ENCODE data around the gene KRCC1. TPM values are rescaled to one million over a fixed set of nuclear protein-coding genes. Genes with fewer than 3 reads are reported as not detected.

The KRCC1 gene
- 10 to 100 TPM; 12.8 to 13.2 TPM for total RNA-seq

GRCh38 chr2:88055371-88056128 lies at the start of gene KRCC1:
TSS of gene KRCC1 (minus strand) at chr2:88055783. CDS start at chr2:88028563, 27,220 bp downstream.
- H3K4me3 Mint-ChIP-seq = peak within 1 kb of the TSS; percentile 95 to 99
- ATAC-seq (replicated peaks in 1 of 2) (peak; percentile 97), DNase-seq (peak; percentile 95)
- H3K9me3 Mint-ChIP-seq = no peaks in the 10 kb centered on the region
- peaks cover 6 to 18% of the 10 kb centered on the region in 2 donors for H3K36me3 Mint-ChIP-seq (ENCODE audit: insufficient read depth in 2 of 2)
- peaks cover 73% of the 10 kb centered on the region for H3K4me1 Mint-ChIP-seq (ENCODE audit: low read depth)
- H3K27ac Mint-ChIP-seq = peak within 1 kb of the TSS; percentile 100
- H3K27me3 Mint-ChIP-seq (ENCODE audit: low read depth) = no peaks in the 10 kb centered on the region

DNA sequence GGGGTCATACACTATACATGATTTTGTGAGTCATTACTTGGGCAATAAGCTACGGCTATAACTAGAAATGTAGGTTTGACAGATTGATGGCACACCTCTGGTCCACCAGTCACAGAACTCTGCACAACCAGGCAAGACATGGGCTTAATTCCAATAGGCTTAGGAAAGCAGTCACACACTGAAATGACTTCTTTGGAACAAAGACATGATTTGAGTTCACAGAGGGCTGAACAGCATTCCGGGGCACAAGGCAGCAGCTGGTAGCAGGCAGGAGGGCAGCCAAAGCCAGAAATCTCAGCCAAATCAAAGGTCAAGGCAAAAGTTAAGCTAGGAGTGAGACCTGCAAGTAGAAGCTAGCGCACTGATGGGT lies 44.9 kb upstream of the KRCC1 start:
- H3K9me3 Mint-ChIP-seq = no peaks in the 10 kb centered on the region
- no peak overlapping the region for H3K27ac Mint-ChIP-seq
- H3K4me3 Mint-ChIP-seq = no peak overlapping the region
- DNase-seq (no peak), ATAC-seq (replicated peaks in 1 of 2) (no peak)
- H3K4me1 Mint-ChIP-seq (ENCODE audit: low read depth) = peaks cover 4% of the 10 kb centered on the region
- no peaks in the 10 kb centered on the region for H3K36me3 Mint-ChIP-seq (ENCODE audit: insufficient read depth in 2 of 2)
- no peaks in the 10 kb centered on the region for H3K27me3 Mint-ChIP-seq (ENCODE audit: low read depth)

DNA sequence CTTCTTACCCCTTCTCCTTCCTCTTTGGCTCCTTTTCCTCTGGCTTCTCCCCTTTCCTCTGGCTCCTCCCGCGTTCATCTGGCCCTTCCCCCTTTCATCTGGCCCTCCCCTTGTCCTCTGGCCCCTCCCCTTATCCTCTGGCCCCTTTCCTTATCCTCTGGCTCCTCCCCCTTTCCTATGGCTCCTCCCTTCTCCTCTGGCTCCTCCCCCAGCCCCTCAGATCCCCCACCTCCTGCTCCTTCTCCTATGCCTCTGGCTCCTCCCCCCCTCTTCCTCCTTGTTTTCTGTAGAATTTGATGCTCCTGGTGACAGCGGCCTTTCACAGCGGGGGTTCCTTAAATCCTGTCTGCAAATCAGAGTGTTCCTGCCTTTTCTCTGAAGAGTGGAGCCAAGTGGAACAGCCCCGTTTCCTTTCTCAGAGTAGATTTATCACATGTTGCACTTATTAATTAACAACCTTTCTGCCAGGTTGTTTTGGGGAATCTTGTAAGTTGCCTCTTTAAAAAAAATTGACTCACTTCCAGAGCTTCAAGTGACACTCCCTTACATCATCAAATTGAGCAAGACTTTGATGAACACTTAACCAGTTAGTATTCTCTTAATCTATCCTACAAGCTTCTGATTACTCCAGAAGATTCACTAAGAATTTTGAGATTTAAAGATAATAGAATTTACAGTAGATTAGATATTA lies 44.4 kb upstream of the KRCC1 start:
- H3K4me1 Mint-ChIP-seq (ENCODE audit: low read depth) = peaks cover 4% of the 10 kb centered on the region
- no peaks in the 10 kb centered on the region for H3K36me3 Mint-ChIP-seq (ENCODE audit: insufficient read depth in 2 of 2)
- H3K27me3 Mint-ChIP-seq (ENCODE audit: low read depth) = no peaks in the 10 kb centered on the region
- ATAC-seq (replicated peaks in 1 of 2) (no peak), DNase-seq (no peak)
- no peak overlapping the region for H3K4me3 Mint-ChIP-seq
- no peak overlapping the region for H3K27ac Mint-ChIP-seq
- no peaks in the 10 kb centered on the region for H3K9me3 Mint-ChIP-seq

- no peaks in the 10 kb centered on the region for H3K27me3 Mint-ChIP-seq (ENCODE audit: low read depth)
- no peaks in the 10 kb centered on the region for H3K36me3 Mint-ChIP-seq (ENCODE audit: insufficient read depth in 2 of 2)
- ATAC-seq (replicated peaks in 1 of 2) (no peak), DNase-seq (no peak)
- H3K27ac Mint-ChIP-seq = no peak overlapping the region
- no peaks in the 10 kb centered on the region for H3K9me3 Mint-ChIP-seq
- no peak overlapping the region for H3K4me3 Mint-ChIP-seq
- peaks cover 4% of the 10 kb centered on the region for H3K4me1 Mint-ChIP-seq (ENCODE audit: low read depth)
Measured at GRCh38 chr2:88098558-88098900, 42.9 kb upstream of the KRCC1 start.

GRCh38 chr2:88097891-88098557 lies 42.4 kb upstream of the KRCC1 start:
- no peaks in the 10 kb centered on the region for H3K9me3 Mint-ChIP-seq
- no peak for ATAC-seq (replicated peaks in 1 of 2)
- H3K4me3 Mint-ChIP-seq = no peak overlapping the region
- H3K27ac Mint-ChIP-seq = no peak overlapping the region
- peaks cover 4% of the 10 kb centered on the region for H3K4me1 Mint-ChIP-seq (ENCODE audit: low read depth)
- H3K27me3 Mint-ChIP-seq (ENCODE audit: low read depth) = no peaks in the 10 kb centered on the region
- no peak for DNase-seq
- H3K36me3 Mint-ChIP-seq (ENCODE audit: insufficient read depth in 2 of 2) = no peaks in the 10 kb centered on the region

DNA sequence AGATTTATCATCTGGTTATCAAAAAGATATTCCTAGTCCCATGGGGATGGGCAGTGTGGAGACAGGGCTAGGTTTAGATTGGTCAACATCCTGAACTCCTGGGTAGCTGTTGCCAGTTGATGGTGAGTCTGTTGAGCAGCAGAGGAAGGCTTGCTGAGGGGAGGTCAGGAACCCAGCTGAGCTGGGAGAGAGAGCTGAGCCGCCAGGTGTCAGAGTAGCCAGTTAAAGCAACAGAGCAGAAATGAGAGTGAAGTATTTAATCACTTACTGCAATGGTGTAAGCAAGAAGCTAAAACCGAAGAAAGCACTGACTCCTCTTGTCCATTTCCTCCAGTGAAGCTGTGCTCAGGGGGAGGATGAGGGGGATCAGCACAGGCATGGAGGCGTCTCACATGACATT lies 41.6 kb upstream of the KRCC1 start:
- Mint-ChIP-seq H3K9me3 (no peaks in the 10 kb centered on the region), H3K4me1 (ENCODE audit: low read depth) (peaks cover 4% of the 10 kb centered on the region), H3K36me3 (ENCODE audit: insufficient read depth in 2 of 2) (no peaks in the 10 kb centered on the region), H3K27ac (no peak overlapping the region), H3K4me3 (no peak overlapping the region), H3K27me3 (ENCODE audit: low read depth) (no peaks in the 10 kb centered on the region)
- no peak for DNase-seq
- ATAC-seq (replicated peaks in 1 of 2) = no peak

DNA sequence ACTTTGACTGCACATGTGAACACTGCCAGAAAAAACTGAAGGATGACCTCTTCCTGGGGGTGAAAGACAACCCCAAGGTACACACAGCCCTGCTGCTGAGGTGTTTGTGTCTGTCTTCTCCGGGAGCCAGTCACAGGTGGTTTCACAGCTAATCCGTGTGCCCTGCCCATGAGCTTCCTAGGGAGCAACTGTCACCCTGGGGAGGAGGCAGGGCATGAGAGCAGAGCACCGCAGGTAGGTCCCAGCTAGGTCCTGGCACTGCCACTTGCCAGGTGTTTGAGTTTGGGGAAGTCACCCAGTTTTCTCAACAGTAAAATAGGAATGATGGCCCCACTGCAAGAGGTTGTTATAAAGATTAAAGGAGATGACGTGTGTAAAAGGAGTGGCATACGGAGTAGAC lies 41.1 kb upstream of the KRCC1 start:
- no peak overlapping the region for H3K27ac Mint-ChIP-seq
- no peaks in the 10 kb centered on the region for H3K27me3 Mint-ChIP-seq (ENCODE audit: low read depth)
- DNase-seq (no peak), ATAC-seq (replicated peaks in 1 of 2) (no peak)
- no peaks in the 10 kb centered on the region for H3K36me3 Mint-ChIP-seq (ENCODE audit: insufficient read depth in 2 of 2)
- no peaks in the 10 kb centered on the region for H3K9me3 Mint-ChIP-seq
- H3K4me1 Mint-ChIP-seq (ENCODE audit: low read depth) = peaks cover 4% of the 10 kb centered on the region
- H3K4me3 Mint-ChIP-seq = no peak overlapping the region

- no peak overlapping the region for H3K27ac Mint-ChIP-seq
- peaks cover 15% of the 10 kb centered on the region for H3K4me1 Mint-ChIP-seq (ENCODE audit: low read depth)
- no peak for ATAC-seq (replicated peaks in 1 of 2)
- no peaks in the 10 kb centered on the region for H3K9me3 Mint-ChIP-seq
- DNase-seq = no peak
- no peak overlapping the region for H3K4me3 Mint-ChIP-seq
- H3K36me3 Mint-ChIP-seq (ENCODE audit: insufficient read depth in 2 of 2) = no peaks in the 10 kb centered on the region
- no peaks in the 10 kb centered on the region for H3K27me3 Mint-ChIP-seq (ENCODE audit: low read depth)
Measured at GRCh38 chr2:88095022-88095421, 39.4 kb upstream of the KRCC1 start.

- H3K9me3 Mint-ChIP-seq = no peaks in the 10 kb centered on the region
- no peak overlapping the region for H3K27ac Mint-ChIP-seq
Measured at GRCh38 chr2:88092773-88093172, 37.2 kb upstream of the KRCC1 start.

GRCh38 chr2:88091943-88092342 lies 36.4 kb upstream of the KRCC1 start:
- no peak overlapping the region for H3K27ac Mint-ChIP-seq
- H3K4me1 Mint-ChIP-seq (ENCODE audit: low read depth) = peaks cover 17% of the 10 kb centered on the region
- ATAC-seq (replicated peaks in 1 of 2) (no peak), DNase-seq (no peak)
- no peaks in the 10 kb centered on the region for H3K27me3 Mint-ChIP-seq (ENCODE audit: low read depth)
- H3K36me3 Mint-ChIP-seq (ENCODE audit: insufficient read depth in 2 of 2) = no peaks in the 10 kb centered on the region
- H3K9me3 Mint-ChIP-seq = no peaks in the 10 kb centered on the region
- H3K4me3 Mint-ChIP-seq = no peak overlapping the region

More at GRCh38 chr2:88092773-88093172, 37.2 kb upstream of the KRCC1 start:
- Mint-ChIP-seq H3K36me3 (ENCODE audit: insufficient read depth in 2 of 2) (no peaks in the 10 kb centered on the region), H3K27me3 (ENCODE audit: low read depth) (no peaks in the 10 kb centered on the region), H3K4me3 (no peak overlapping the region), H3K4me1 (ENCODE audit: low read depth) (peaks cover 17% of the 10 kb centered on the region)
- no peak for ATAC-seq (replicated peaks in 1 of 2)
- DNase-seq = no peak

DNA sequence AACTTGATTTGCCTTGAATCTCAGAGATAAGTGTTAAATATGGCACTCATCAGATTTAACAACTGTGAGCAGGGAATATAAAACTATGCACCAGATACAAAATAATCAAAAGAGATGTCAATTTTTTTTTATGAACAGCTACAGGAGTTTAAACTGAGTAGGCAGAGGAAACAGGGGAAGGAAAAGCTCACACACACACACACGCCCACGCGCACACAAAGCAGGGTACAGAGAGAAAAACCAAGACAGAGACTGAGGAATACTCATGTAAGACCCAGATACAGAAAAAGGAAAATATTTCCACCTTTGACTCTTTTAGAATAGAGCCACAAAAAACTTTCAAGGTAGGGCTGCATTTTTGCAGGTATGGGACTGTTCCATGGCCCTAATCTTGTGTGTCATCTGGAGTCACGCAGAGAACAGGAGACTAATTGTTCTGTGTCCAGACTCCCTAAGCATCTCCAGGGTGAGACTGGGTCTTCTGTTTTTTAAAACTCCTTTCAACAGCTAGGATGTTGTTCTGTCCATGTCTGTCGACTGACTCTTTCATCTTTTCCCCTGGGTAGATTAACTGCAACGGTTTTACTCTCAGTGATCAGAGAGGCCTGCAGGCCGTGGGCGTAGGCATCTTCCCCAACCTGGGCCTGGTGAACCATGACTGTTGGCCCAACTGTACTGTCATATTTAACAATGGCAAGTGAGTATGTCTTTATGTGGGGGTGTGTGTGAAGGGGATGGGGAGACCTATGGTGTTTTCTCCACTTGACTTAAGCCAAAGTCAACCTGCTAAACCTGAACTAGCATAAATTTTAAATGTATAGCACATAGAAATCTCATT lies 35.1 kb upstream of the KRCC1 start:
- H3K9me3 Mint-ChIP-seq = no peaks in the 10 kb centered on the region
- no peaks in the 10 kb centered on the region for H3K36me3 Mint-ChIP-seq (ENCODE audit: insufficient read depth in 2 of 2)
- peak overlapping the region; percentile 13 to 49 for H3K4me3 Mint-ChIP-seq
- H3K27ac Mint-ChIP-seq = peak overlapping the region; percentile 81
- H3K4me1 Mint-ChIP-seq (ENCODE audit: low read depth) = peaks cover 17% of the 10 kb centered on the region
- no peaks in the 10 kb centered on the region for H3K27me3 Mint-ChIP-seq (ENCODE audit: low read depth)
- DNase-seq (peak; percentile 15 to 29), ATAC-seq (replicated peaks in 1 of 2) (peak; percentile 64 to 73)

DNA sequence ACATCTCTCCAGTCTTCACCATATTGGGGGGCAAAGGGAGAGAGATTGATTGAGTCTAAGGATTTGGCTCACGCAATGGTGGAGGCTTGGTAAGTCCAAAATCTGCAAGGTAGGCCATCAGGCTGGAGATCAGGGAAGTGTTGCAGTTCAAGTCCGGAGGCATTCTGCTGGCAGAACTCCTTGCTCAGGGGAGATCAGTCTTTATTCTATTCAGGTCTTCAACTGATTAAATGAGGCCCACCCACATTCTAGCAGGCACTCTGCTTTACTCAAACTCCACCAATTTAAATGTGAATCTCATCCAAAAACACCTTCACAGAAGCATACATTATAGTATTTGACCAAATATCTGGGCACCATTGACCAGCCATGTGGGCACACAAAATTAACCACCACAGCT lies 33.4 kb upstream of the KRCC1 start:
- Mint-ChIP-seq H3K27me3 (ENCODE audit: low read depth) (no peaks in the 10 kb centered on the region), H3K4me3 (no peak overlapping the region), H3K4me1 (ENCODE audit: low read depth) (peaks cover 17% of the 10 kb centered on the region), H3K9me3 (no peaks in the 10 kb centered on the region), H3K27ac (no peak overlapping the region), H3K36me3 (ENCODE audit: insufficient read depth in 2 of 2) (no peaks in the 10 kb centered on the region)
- DNase-seq = no peak
- ATAC-seq (replicated peaks in 1 of 2) = no peak

DNA sequence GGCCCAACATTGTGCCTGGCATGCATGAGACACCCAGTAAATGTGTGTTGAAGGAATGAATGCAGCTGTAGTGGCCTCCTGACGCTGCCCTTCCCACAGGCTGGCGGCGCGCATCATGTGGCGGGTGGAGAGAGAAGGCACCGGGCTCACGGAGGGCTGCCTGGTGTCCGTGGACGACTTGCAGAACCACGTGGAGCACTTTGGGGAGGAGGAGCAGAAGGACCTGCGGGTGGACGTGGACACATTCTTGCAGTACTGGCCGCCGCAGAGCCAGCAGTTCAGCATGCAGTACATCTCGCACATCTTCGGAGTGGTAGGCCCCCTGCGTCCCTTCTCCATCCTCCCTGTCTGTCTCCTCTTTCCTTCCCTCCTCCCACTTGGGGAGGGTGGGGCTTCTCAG lies 32.2 kb upstream of the KRCC1 start:
- Mint-ChIP-seq H3K27ac (no peak overlapping the region), H3K4me1 (ENCODE audit: low read depth) (peaks cover 17% of the 10 kb centered on the region), H3K27me3 (ENCODE audit: low read depth) (no peaks in the 10 kb centered on the region), H3K9me3 (no peaks in the 10 kb centered on the region), H3K4me3 (no peak overlapping the region), H3K36me3 (ENCODE audit: insufficient read depth in 2 of 2) (no peaks in the 10 kb centered on the region)
- DNase-seq (no peak), ATAC-seq (replicated peaks in 1 of 2) (no peak)

Data from activated T-cell treated with anti-CD3 and anti-CD28 coated beads, Interleukin-2, amount 50 U/mL, for 72 hours (primary cell).